KOPT-K1 (cell line): ENCODE results near the gene ARHGEF38.
"Not testable (repeated sequence)": the region's sequence is repeated elsewhere in the genome, so short reads cannot be mapped to it uniquely, and the experiment has no call there.

Source experiments
- H3K27ac ChIP-seq: fragments of 200-600 bp; sonication (generic); 2 replicates; pipeline ENCODE4 v1.5.1; 2016; ENCODE audit warnings: antibody characterized with exemption, mild to moderate bottlenecking, low read depth, low read length; ENCODE audit not compliant: poor library complexity, severe bottlenecking
- H3K36me3 ChIP-seq: fragments of 200-600 bp; sonication (generic); 2 replicates; pipeline ENCODE4 v1.5.1; 2017; ENCODE audit warnings: antibody characterized with exemption, mild to moderate bottlenecking, low read length, moderate library complexity; ENCODE audit not compliant: insufficient read depth
- H3K9me3 ChIP-seq: fragments of 200-600 bp; sonication (generic); 2 replicates; pipeline ENCODE4 v1.5.1; 2017; ENCODE audit warnings: antibody characterized with exemption, low read length, mild to moderate bottlenecking; ENCODE audit not compliant: insufficient read depth, poor library complexity, severe bottlenecking

ARHGEF38 gene

DNA sequence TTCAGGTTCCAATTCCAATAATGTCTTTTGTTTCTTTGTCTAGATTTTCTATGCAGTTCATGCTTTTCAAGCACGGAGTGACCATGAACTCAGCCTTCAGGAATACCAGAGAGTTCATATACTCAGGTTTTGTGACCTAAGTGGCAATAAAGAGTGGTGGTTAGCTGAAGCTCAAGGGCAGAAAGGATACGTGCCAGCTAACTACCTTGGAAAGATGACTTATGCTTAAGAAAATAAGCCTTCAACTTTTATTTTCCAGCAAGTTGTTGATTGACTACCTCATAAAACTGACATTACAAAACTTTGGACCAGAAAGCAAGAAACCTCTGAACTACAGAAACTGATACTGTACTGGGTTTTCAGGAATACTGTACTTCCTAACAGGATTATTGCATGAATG lies 125.3 kb downstream of the ARHGEF38 start:
- no peak overlapping the region for H3K27ac ChIP-seq
- no peaks in the 10 kb centered on the region for H3K9me3 ChIP-seq
- H3K36me3 ChIP-seq = peaks cover 12% of the 10 kb centered on the region

DNA sequence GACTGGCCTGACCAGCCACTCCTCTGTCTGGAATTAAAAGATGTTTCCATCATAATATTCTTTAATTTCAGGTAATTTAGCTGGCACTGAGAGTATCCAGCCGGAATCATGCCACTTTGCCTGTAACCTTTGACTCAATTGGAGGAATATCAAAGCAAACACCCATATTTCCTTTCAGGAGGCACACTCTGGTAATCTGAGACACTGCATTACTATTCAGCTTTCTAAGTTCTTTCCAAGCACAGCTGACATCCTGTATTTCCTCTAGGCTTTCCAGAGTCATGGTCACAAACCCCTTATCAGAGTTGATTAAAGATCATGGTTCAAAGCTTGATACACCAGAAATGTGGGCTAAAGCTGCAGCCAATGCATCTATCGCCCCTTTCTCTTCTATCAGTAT lies 126.8 kb downstream of the ARHGEF38 start:
- H3K9me3 ChIP-seq = no peaks in the 10 kb centered on the region
- H3K27ac ChIP-seq = no peak overlapping the region
- peaks cover 27% of the 10 kb centered on the region for H3K36me3 ChIP-seq

DNA sequence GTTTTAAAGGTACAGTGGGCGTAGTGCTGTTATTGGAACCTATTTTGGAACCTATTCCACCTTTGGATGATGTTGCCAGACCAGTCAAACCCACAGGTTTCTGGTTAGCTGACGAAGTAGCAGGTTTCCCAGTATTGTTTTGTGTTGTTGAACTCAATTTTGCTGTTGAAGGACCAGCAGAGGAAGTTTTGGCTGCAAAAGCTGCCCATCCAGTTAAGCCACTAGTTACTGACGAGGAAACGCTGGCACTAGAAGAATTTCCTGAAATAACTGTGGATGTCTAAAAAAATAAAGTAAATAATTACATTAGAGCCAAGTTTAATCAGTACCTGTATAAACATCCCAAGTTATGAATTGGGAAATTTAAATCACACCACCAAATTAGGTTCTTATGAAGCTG lies 130.6 kb downstream of the ARHGEF38 start:
- no peaks in the 10 kb centered on the region for H3K9me3 ChIP-seq
- no peak overlapping the region for H3K27ac ChIP-seq
- peaks cover 62% of the 10 kb centered on the region for H3K36me3 ChIP-seq

DNA sequence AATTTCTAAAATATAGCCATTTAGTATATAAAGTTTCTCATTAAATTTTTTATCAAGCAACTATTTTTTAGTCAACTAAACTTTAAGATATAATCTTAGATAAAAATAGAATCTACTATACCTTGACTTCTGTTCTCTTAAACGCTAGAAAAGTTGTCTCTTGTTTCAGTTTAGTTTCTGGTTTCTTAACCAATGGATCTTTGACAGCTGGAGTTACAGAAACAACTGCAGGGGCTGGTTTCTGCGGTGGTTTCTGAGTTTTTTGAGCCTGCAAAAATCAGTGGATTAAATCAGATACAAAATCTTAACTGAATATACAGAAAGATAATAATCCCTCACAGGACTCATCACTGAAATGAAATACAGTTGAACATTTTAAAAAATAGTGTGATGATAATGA lies 134.2 kb downstream of the ARHGEF38 start:
- no peaks in the 10 kb centered on the region for H3K9me3 ChIP-seq
- no peak overlapping the region for H3K27ac ChIP-seq
- H3K36me3 ChIP-seq = peaks cover 93% of the 10 kb centered on the region

DNA sequence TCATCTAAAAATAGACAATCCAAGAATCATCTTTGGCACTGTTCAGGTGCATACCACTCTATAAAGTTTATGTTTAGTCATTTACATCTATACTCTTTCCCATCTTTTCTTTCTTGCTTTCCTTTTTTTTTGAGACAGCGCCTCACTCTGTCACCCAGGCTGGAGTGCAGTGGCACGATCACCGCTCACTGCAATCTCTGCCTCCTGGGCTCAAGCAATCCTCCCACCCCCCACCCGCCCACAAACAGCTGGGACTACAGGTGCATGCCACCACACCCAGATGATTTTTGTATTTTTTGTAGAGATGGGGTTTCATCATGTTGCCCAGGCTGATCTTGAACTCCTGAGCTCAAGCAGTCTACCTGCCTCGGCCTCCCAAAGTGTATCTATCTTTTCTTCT lies 142.4 kb downstream of the ARHGEF38 start:
- peaks cover 98% of the 10 kb centered on the region for H3K36me3 ChIP-seq
- not testable (repeated sequence) for H3K9me3 ChIP-seq, H3K27ac ChIP-seq

- H3K36me3 ChIP-seq = peaks cover 89% of the 10 kb centered on the region
- H3K27ac ChIP-seq = not testable (repeated sequence)
Observed at GRCh38 chr4:105695832-105696231, 143.4 kb downstream of the ARHGEF38 start.

DNA sequence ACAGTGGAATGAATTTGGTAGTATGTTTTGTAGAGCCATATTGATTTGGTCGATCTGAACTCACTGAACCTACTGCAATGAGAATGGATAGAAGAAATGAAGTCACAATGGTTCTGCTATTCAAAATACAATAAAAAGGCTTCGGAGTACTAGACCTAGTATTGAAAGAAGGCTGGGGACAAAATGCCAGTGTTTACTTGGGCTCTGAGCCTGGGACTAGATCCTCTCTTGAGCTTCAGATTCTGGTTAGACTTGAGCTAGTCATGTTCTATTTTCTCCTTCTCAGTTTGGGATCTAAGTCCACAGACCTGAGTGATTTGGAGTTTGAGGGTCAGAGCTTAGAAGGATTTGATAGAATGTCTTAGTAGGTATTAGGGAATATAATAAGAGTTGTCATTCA lies 146.2 kb downstream of the ARHGEF38 start:
- Histone ChIP-seq H3K9me3 (no peaks in the 10 kb centered on the region), H3K36me3 (peaks cover 71% of the 10 kb centered on the region), H3K27ac (no peak overlapping the region)

More at GRCh38 chr4:105695832-105696231, 143.4 kb downstream of the ARHGEF38 start:
- not testable (repeated sequence) for H3K9me3 ChIP-seq

DNA sequence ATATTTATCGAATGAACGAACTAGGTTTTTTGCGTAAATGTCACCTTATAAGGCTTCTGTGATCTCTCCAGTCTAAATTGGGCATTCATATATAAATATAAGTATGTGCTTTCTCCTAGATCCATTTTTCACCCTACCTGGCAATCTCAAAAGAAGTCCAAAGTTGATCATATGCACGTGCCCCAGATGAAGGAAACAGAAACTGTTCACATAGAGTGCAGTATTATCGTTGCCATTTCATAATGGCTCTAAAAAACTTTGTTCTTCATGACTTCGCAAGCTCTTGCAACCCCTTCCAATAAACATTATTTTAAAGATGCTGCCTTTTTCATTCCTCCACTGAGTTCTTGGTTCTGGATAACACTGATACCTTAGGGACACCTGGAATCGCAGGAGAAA lies 155.4 kb downstream of the ARHGEF38 start:
- peaks cover 12% of the 10 kb centered on the region; the same call in 1 of the 2 replicates for H3K36me3 ChIP-seq
- H3K9me3 ChIP-seq = no peaks in the 10 kb centered on the region
- peak overlapping the region; percentile 64 for H3K27ac ChIP-seq

DNA sequence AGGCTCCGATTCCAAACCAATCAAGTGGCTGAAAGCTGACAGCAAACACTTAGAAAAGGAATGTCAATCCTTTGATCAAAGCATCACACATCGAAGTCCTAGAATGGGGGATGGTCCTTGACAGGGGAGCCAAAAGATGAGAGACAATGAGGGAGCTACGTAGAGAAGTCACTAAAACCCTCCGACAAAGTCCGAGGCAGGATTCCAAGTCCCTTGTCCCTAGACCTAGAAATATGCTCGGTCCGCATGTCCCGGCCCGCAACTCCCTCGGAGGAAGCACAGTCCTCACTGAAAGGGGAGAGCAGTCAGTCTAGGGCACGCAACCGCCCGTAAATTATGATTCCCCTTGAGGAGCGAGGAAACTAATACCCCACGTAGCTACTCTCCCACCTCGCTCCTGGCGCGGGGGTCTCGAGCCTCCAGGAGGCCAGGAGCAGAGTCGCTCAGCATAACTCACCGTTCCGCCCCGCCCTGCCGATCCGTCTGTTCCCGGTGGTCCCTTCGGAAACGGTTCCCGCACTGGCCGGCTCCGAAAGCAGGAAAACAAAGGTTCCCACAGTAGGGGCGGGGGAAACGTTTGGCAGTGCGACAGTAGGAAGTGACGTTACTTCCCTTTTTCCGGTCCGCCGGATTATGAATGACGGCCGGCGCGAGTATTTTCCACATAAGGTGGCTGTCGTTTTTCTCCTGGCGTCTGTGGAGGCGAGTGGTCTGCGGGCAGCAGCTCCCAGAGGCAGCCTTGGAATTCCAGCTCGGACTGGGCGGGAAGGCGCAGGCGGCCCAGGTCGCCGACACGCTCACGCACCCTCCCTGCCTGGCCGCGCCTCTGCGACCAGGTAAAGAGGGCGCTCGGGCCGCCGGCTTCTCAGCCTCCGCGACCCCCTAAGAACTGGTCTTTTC lies 156.0 kb downstream of the ARHGEF38 start, which contains the start of the genes GSTCD and INTS12:
TSS of gene GSTCD (plus strand) at position 604 of the 900 bp plus-strand sequence. CDS start 8,830 bp downstream, outside the sequence.
TSS of gene INTS12 (minus strand) at position 509 of the 900 bp plus-strand sequence. CDS start 8,684 bp downstream, outside the sequence.
- peak within 1 kb of the TSS; percentile 64 for H3K27ac ChIP-seq
- peaks cover 8% of the 10 kb centered on the region; the same call in 1 of the 2 replicates for H3K36me3 ChIP-seq
- no peaks in the 10 kb centered on the region for H3K9me3 ChIP-seq

DNA sequence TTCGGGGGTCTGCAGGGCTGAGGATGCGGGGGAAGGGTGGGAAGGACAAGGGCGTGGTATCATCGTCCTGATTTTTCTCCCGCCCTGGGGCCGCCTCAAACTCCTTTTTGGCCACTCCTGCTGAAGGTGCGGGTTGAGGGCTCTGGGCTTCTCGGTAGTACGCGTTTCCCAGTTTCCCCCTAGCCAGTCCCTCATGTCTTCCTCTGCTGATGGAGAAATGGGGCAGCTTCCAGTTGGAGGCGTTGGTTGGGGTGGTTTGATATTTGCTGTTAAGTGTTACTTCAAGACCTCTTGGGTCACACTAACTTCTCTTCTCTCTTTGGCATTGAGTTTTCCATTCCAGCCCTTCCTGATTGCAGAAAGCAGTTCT lies 156.6 kb downstream of the ARHGEF38 start:
- peak overlapping the region; percentile 64 for H3K27ac ChIP-seq
- no peaks in the 10 kb centered on the region for H3K9me3 ChIP-seq
- H3K36me3 ChIP-seq = peaks cover 2% of the 10 kb centered on the region; the same call in 1 of the 2 replicates

GRCh38 chr4:105710012-105710600 lies 157.7 kb downstream of the ARHGEF38 start:
- no peak overlapping the region for H3K27ac ChIP-seq
- H3K36me3 ChIP-seq = no peaks in the 10 kb centered on the region
- H3K9me3 ChIP-seq = no peaks in the 10 kb centered on the region

GRCh38 chr4:105710678-105711077 lies 158.3 kb downstream of the ARHGEF38 start:
- no peaks in the 10 kb centered on the region for H3K36me3 ChIP-seq
- no peaks in the 10 kb centered on the region for H3K9me3 ChIP-seq
- H3K27ac ChIP-seq = no peak overlapping the region

DNA sequence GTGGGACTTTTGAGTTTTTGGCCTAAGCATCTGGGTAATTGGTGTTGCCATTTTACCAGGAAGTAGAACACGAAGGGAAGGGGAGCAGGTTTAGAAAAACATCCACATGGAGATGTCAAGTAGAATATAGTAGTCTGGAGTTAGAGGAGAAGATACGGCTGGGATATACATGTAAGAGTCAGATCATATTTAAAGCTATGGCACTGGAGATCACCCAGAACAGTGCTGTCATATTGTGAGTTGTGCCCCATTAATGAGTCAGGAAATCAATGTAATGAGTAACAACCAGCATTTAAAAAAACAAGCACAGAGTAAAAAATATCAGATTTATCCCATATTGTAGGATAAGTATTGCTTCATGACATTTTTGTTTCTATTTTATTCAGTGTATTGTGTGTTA lies 160.3 kb downstream of the ARHGEF38 start:
- Histone ChIP-seq H3K27ac (no peak overlapping the region), H3K36me3 (peaks cover 4% of the 10 kb centered on the region; the same call in 1 of the 2 replicates), H3K9me3 (no peaks in the 10 kb centered on the region)

DNA sequence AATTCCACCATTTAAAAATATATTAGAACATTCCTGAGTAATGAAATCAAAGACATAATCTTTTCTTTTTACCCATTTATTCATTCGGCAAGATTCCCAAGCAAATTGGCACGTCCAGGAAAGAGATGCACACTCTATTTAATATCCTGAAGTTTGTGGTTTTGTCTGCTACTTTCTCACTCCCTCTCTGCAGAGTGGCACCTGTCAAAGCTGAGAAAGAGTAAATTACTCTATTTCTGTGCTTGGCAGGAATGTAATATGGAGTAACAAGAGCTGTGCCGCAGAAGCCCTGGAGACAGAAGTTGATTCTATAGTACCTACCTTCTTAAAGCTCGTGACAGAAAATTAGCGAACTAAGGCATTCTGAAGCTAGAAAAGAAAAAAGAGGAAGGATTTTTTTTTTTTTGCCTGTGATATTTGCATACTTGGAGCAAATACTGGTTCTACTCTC lies 161.7 kb downstream of the ARHGEF38 start:
- Histone ChIP-seq H3K36me3 (peaks cover 13% of the 10 kb centered on the region), H3K27ac (no peak overlapping the region), H3K9me3 (no peaks in the 10 kb centered on the region)

DNA sequence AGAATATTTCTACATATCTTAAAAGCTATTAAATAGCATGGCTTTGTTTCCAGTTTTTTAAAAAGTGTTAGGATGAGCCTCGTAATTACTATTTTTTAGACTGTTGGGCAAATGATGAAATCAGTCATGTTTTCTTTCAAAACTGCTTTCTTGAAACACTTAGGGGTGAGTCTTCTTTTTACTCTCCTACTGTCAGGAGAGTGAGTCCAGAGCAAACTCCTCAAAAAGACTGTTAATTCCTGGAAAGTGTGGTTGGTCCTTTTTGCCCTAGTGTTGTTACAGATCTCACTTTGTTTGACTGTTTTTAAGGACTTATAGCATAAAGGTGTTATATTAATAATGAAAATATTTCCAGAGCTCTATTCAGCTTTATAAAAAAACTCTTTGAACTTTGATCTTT lies 162.5 kb downstream of the ARHGEF38 start:
- Histone ChIP-seq H3K27ac (no peak overlapping the region), H3K9me3 (no peaks in the 10 kb centered on the region), H3K36me3 (peaks cover 19% of the 10 kb centered on the region)
